Ascending aorta (tissue), 2 donors: Measurements from ENCODE around the gene PPP1R14C. TPM values are rescaled to one million over a fixed set of nuclear protein-coding genes. Genes with fewer than 3 reads are reported as not detected.

ENCODE experiments used
- DNase-seq, 2 donors: peaks; one replicate each; pipeline ENCODE4 v3.0.0-alpha.2; 2019; ENCODE audit warnings: low spot score in 2 of 2
- H3K27ac ChIP-seq, 2 donors: fragments of 200-600 bp; sonication (generic); one replicate each; pipeline ENCODE4 v1.5.1; 2016 to 2017; ENCODE audit warnings: mild to moderate bottlenecking in 1 of 2
- H3K27me3 ChIP-seq: fragments of 200-600 bp; sonication (generic); one replicate; pipeline ENCODE4 v1.5.1; 2017
- H3K36me3 ChIP-seq, 2 donors: fragments of 200-600 bp; sonication (generic); one replicate each; pipeline ENCODE4 v1.5.1; 2016
- H3K4me1 ChIP-seq, 2 donors: fragments of 200-600 bp; sonication (generic); one replicate each; pipeline ENCODE4 v1.5.1; 2016 to 2017; ENCODE audit warnings: mild to moderate bottlenecking in 1 of 2
- H3K4me3 ChIP-seq, 2 donors: fragments of 200-600 bp; sonication (generic); one replicate each; pipeline ENCODE4 v1.5.1; 2016 to 2017; ENCODE audit warnings: mild to moderate bottlenecking in 1 of 2
- H3K9me3 ChIP-seq, 2 donors: fragments of 200-600 bp; sonication (generic); one replicate each; pipeline ENCODE4 v1.5.1; 2016
- intact Hi-C: fragments of 100-400 bp; cut with DNase I; formaldehyde crosslinking; loops from one replicate; pipeline ENCODE4 v1.15.1; 2023
- total RNA-seq: library from RNA; depleted of rRNA; stranded (reverse); fragments of >200 nt; gene quantifications from one replicate; pipeline ENCODE4 v1.1.0, GENCODE V29; 2016
- TF ChIP-seq, protein P1 (sequence below), 3 experiments: fragments of 200-600 bp in 2 of 3; fragments of 450-650 bp in 1 of 3; sonication (generic) in 2 of 3; IDR thresholded peaks; one replicate each; pipeline ENCODE4 v1.5.1; 2016 to 2019; ENCODE audit warnings: antibody characterized with exemption in 3 of 3, mild to moderate bottlenecking in 1 of 3, moderate library complexity in 1 of 3

Gene PPP1R14C
- total RNA-seq, 1 donor from 2014 or later: not detected

DNA sequence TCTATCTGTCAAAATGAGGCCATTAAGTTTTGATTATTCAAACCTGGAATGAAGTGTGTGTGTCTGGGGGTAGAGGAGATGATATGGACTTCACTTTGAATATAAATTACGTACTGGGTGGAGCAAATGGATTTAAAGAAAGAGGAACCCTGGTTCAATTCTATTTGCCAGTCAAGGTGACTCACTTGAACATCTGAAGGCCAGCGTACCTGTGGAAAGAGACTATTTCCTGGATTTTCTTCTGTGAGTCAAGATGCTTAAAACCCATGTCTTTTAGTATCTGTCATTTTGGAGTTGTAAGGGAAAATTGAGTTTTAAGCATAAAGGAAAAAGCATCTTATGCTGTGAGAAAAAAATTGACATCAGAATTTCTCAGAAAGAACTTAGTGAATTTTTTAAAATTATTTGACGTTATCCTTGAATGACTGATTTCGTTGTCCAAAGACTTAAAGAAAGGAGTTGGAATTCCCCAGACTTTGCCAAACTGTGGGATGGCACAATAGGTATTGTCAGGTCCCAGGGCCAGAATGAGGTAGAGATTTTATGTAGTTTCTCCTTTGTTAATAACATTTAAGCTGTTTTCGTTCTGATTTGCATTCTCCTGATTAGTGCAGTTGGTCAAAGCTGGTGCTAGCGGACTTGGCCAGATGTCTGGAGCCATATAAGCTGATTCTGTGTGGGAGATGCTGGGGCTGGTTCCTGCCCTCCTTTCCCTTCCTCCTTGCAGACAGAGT lies 2.4 kb upstream of the PPP1R14C start:
- intact Hi-C loops: no loop called here
- no peaks in the 10 kb centered on the region for H3K36me3 ChIP-seq
- no peaks in the 10 kb centered on the region for H3K9me3 ChIP-seq
- peaks cover 5% of the 10 kb centered on the region for H3K27me3 ChIP-seq
- peaks cover 10 to 16% of the 10 kb centered on the region in 2 donors for H3K4me1 ChIP-seq
- no peak for DNase-seq
- TF ChIP-seq, protein P1, sequence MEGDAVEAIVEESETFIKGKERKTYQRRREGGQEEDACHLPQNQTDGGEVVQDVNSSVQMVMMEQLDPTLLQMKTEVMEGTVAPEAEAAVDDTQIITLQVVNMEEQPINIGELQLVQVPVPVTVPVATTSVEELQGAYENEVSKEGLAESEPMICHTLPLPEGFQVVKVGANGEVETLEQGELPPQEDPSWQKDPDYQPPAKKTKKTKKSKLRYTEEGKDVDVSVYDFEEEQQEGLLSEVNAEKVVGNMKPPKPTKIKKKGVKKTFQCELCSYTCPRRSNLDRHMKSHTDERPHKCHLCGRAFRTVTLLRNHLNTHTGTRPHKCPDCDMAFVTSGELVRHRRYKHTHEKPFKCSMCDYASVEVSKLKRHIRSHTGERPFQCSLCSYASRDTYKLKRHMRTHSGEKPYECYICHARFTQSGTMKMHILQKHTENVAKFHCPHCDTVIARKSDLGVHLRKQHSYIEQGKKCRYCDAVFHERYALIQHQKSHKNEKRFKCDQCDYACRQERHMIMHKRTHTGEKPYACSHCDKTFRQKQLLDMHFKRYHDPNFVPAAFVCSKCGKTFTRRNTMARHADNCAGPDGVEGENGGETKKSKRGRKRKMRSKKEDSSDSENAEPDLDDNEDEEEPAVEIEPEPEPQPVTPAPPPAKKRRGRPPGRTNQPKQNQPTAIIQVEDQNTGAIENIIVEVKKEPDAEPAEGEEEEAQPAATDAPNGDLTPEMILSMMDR (IDR thresholded peaks at IDR 0.05): no peak
- no peak overlapping the region for H3K27ac ChIP-seq
- no peak overlapping the region for H3K4me3 ChIP-seq

DNA sequence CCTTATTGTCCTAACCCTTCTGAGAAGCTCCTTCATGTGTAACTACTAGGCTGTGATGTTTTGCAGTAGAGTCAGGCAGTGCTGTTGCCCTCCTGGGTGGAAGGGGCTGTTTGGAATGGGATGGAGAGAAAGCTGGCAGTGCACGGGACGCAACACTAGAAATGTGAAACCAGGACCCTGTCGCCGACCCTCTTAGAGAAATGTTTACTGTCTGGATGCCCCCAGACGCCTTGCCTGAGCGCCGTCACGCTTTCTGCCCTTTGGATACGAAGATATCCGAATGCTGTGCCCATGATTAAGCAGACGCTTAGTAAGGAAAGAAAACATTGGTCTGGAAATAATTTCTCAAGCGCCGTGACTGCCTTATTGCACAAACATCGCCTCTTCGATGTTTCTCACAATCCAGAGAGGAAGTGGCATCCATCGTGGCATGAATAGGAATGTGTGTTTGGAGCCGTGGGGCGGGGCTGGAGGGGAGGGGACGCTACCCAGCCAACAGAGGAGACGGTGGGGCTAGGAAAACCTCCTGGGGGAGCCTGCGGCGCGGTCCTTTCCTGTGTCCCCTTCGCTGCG lies 661 bp upstream of the PPP1R14C start:
- Histone ChIP-seq H3K4me1 (peaks cover 10 to 16% of the 10 kb centered on the region in 2 donors), H3K27me3 (peaks cover 5% of the 10 kb centered on the region), H3K27ac (no peak overlapping the region), H3K4me3 (peak overlapping the region; percentile 56 to 67), H3K36me3 (no peaks in the 10 kb centered on the region), H3K9me3 (no peaks in the 10 kb centered on the region)
- TF ChIP-seq, protein P1 (IDR thresholded peaks at IDR 0.05): no peak
- no peak for DNase-seq
- intact Hi-C loops: no loop called here

DNA sequence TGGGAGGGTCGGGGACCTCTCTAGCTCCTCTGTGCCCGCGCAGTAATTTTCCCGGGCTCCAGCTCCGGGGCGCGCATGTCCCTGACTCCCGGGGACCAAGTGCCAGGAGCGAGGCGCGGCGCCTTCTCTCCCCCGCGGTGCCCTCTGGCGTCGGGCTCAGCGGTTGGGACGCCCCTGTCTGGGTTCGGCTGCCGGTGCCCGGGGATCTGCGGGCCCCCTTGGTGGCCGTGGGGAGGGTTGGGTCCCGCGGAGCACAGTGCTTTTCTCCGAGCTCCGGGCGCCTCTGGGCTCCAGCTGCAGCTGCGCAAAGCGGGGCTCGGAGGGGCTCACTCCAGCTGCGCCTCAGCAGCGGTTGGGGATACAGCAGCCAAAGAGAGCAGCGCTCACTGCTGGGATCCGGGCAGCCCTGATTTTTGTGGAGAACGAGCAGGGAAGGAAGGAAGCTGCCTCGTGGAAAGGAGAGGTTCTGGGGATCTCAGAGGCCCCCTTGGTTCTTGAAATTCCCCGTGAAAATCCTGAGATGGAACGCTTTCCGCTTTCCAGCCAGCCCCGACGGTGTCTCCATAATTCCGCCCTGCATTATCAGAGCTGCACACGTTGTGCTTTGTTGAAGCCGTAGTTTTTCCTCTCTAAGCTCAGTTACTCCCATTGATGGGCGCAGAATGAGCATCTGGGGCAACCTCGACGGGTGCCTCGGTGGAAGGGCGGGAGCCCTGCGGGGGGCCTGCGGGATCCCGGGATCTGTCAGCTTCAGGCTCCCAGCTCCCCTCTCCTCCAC lies 861 bp downstream of the PPP1R14C start:
- no peak overlapping the region for H3K27ac ChIP-seq
- DNase-seq: no peak
- peaks cover 5% of the 10 kb centered on the region for H3K27me3 ChIP-seq
- H3K9me3 ChIP-seq: no peaks in the 10 kb centered on the region
- H3K4me3 ChIP-seq: peak overlapping the region; percentile 56 to 67
- H3K36me3 ChIP-seq: no peaks in the 10 kb centered on the region
- H3K4me1 ChIP-seq: peaks cover 10 to 16% of the 10 kb centered on the region in 2 donors
- intact Hi-C loops: no loop called here
- TF ChIP-seq, protein P1 (IDR thresholded peaks at IDR 0.05): no peak

DNA sequence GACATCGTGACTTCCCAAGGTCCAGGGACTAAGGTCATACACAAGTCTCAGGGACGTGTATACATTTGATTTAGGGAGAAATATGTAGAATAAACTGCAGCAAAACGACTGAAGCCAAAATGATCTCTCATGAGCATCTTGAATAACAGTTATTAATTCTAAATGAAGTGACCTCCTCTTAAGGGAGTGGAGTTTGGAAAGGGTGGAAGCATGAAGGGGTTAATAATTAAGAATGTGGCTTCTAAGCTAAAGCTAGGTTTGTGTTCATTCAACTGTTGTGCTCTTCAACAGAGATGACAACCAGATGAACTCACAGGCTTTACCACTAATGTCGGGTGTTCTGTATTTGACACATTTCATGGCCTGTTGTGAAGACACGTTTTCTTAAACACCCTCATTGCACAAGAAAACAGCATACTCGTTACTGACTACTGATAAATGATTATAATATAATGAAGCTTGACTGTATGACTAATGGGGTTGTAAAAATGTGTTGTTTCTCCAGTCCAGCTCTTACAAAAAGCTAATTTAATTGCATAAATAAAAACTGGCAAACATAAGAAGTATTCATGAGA lies 1.5 kb downstream of the PPP1R14C start:
- DNase-seq: no peak
- H3K4me3 ChIP-seq: peak overlapping the region in 1 of 2 donors; percentile 67
- intact Hi-C loops: no loop called here
- H3K9me3 ChIP-seq: no peaks in the 10 kb centered on the region
- peaks cover 10 to 16% of the 10 kb centered on the region in 2 donors for H3K4me1 ChIP-seq
- no peaks in the 10 kb centered on the region for H3K36me3 ChIP-seq
- peaks cover 5% of the 10 kb centered on the region for H3K27me3 ChIP-seq
- TF ChIP-seq, protein P1 (IDR thresholded peaks at IDR 0.05): no peak
- no peak overlapping the region for H3K27ac ChIP-seq

DNA sequence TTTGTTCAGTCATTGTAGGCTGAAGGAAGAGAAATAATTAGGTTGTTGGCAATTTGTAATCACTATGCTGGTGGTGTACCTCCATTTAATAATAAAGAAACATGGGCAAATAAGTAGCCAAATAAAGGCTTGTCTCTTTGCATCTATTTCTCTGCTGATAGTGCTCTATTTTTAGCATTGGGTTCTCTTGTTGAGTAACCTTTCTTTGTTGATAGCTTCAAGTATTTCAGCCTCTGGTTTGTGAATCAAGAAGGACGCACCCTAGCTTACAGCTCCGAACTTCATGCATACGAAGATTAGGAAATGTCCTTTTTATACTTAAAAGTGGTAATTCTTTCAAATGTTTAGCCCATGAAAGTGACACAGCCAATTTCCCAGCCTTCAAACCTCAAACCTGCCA lies 2.6 kb downstream of the PPP1R14C start:
- Histone ChIP-seq H3K36me3 (no peaks in the 10 kb centered on the region), H3K4me3 (no peak overlapping the region), H3K27me3 (peaks cover 5% of the 10 kb centered on the region), H3K27ac (no peak overlapping the region), H3K9me3 (no peaks in the 10 kb centered on the region), H3K4me1 (peaks cover 10 to 16% of the 10 kb centered on the region in 2 donors)
- TF ChIP-seq, protein P1 (IDR thresholded peaks at IDR 0.05): no peak
- no peak for DNase-seq
- intact Hi-C loops: no loop called here
